ENCODE measurements around the gene HS1BP3. TPM values are rescaled to one million over a fixed set of nuclear protein-coding genes. Genes with fewer than 3 reads are reported as not detected.

Gene HS1BP3
- total RNA-seq, 6 donors from 2014 or later: 41.0 to 45.8 (median 42.7) TPM

DNA sequence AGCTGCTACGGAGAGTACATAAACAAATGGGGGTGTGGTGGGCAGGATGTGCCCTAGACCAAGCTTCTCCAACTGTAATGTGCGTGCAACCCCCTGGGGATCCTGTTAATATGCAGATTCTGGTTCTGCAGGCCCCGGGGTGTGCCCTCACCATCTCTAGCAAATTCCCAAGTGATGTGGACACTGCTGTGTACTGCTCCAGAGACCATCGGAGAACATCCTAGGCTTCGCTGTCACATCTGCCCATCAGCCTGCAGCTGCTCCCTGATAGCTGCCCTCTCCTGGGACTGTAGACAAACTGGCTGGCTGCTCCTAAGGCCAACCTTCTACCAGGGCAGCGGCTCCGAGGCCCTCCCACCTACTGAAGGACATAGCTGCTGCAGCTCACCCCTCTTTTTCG lies 3.2 kb downstream of the HS1BP3 start:
- Histone ChIP-seq H3K4me1 (peaks cover 25 to 32% (median 27%) of the 10 kb centered on the region in 4 donors), H3K27ac (no peak overlapping the region), H3K4me3 (no peak overlapping the region), H3K27me3 (no peaks in the 10 kb centered on the region), H3K9me3 (no peaks in the 10 kb centered on the region), H3K36me3 (peaks cover 9 to 33% (median 28%) of the 10 kb centered on the region in 4 donors)
- ATAC-seq (ENCODE audit: low FRiP score in 2 of 2) (no peak), DNase-seq (no peak)
- TF ChIP-seq, protein P1, sequence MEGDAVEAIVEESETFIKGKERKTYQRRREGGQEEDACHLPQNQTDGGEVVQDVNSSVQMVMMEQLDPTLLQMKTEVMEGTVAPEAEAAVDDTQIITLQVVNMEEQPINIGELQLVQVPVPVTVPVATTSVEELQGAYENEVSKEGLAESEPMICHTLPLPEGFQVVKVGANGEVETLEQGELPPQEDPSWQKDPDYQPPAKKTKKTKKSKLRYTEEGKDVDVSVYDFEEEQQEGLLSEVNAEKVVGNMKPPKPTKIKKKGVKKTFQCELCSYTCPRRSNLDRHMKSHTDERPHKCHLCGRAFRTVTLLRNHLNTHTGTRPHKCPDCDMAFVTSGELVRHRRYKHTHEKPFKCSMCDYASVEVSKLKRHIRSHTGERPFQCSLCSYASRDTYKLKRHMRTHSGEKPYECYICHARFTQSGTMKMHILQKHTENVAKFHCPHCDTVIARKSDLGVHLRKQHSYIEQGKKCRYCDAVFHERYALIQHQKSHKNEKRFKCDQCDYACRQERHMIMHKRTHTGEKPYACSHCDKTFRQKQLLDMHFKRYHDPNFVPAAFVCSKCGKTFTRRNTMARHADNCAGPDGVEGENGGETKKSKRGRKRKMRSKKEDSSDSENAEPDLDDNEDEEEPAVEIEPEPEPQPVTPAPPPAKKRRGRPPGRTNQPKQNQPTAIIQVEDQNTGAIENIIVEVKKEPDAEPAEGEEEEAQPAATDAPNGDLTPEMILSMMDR (IDR thresholded peaks at IDR 0.05): no peak
- TF ChIP-seq POLR2A (IDR thresholded peaks at IDR 0.05) (no peak), POLR2AphosphoS5 (IDR thresholded peaks at IDR 0.05) (no peak), EP300 (IDR thresholded peaks at IDR 0.05) (no peak)
- 84 to 87% methylated on average over 5 to 8 of the region's 8 CpGs for WGBS, 2 donors

DNA sequence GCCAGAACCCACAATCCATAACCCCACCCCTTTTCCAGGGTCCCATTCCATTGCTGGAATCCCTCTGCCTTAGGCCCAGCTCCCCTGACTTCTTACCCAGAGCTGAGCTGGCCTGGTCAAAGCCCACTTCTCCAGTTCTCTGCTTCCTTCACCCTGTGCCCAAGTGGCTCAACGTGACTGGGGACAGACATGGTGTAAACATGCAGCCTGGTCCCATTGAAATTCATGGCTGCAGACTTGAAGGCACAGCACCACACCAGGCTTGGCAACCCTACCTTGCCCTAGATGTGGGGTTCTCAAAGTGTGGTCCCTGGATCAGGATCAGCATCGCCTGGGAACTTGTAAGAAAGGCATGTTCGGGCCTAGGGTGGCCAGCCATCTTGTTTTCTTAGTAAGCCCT lies 3.7 kb downstream of the HS1BP3 start:
- no peak for ATAC-seq (ENCODE audit: low FRiP score in 2 of 2)
- 96% methylated on average over 3 of the region's 3 CpGs for WGBS, 2 donors
- DNase-seq: no peak

DNA sequence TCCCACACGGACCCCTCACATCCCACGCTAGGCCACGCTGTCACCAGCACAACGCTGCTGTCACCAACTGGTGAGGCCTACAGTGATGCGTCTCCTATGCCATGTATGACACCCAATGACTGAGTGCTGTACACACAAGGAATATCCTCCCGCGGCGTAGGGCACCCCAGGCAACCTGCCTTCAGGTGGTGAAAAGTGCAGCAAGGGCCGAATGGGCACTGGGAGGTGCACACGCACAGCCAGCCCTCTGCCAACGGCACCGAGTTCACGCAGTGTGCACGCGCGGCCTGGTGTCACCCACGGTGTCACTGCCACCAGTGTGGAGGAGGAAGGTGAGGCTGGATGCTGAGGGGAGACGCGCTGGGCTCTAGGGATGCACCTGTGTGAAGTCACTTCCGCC lies 4.5 kb downstream of the HS1BP3 start:
- Histone ChIP-seq H3K27me3 (no peaks in the 10 kb centered on the region), H3K36me3 (peaks cover 9 to 38% (median 31%) of the 10 kb centered on the region in 4 donors), H3K4me3 (no peak overlapping the region), H3K4me1 (peaks cover 27 to 36% (median 30%) of the 10 kb centered on the region in 4 donors), H3K9me3 (no peaks in the 10 kb centered on the region), H3K27ac (no peak overlapping the region)
- 96% methylated on average over 20 of the region's 20 CpGs for WGBS, 2 donors
- TF ChIP-seq POLR2A (IDR thresholded peaks at IDR 0.05) (no peak), POLR2AphosphoS5 (IDR thresholded peaks at IDR 0.05) (no peak), EP300 (IDR thresholded peaks at IDR 0.05) (no peak)
- TF ChIP-seq, protein P1 (IDR thresholded peaks at IDR 0.05): no peak
- no peak for ATAC-seq (ENCODE audit: low FRiP score in 2 of 2)
- DNase-seq: no peak

More for the DNA sequence above, 3.7 kb downstream of the HS1BP3 start:
- Histone ChIP-seq H3K9me3 (no peaks in the 10 kb centered on the region), H3K27me3 (no peaks in the 10 kb centered on the region), H3K4me3 (no peak overlapping the region), H3K27ac (no peak overlapping the region), H3K36me3 (peaks cover 9 to 35% (median 29%) of the 10 kb centered on the region in 4 donors), H3K4me1 (peaks cover 28 to 37% (median 30%) of the 10 kb centered on the region in 4 donors)
- TF ChIP-seq, protein P1 (IDR thresholded peaks at IDR 0.05): no peak
- TF ChIP-seq POLR2AphosphoS5 (IDR thresholded peaks at IDR 0.05) (no peak), POLR2A (IDR thresholded peaks at IDR 0.05) (no peak), EP300 (IDR thresholded peaks at IDR 0.05) (no peak)

DNA sequence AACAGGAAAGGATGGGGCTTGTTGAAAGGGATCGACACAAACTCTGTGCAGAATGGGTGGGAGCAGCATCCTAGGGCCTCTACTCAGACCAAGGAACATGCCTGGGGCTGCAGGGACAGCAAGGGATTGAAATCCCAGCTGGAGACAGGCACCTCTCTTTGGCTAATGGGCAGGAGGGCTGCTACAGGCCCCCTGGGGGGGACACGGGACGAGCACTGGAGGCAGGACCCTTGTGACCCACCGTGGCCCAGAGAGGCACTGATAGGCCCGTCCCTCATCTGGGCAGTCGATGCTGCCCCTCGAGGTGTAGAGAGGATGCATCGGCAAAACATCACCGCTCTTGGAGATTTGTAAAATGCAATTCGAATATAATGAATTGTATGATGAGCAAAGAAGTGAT lies 5.1 kb downstream of the HS1BP3 start:
- no peak for TF ChIP-seq POLR2A (IDR thresholded peaks at IDR 0.05)
- TF ChIP-seq, protein P1 (IDR thresholded peaks at IDR 0.05): no peak
- no peak for TF ChIP-seq POLR2AphosphoS5 (IDR thresholded peaks at IDR 0.05)
- no peak for TF ChIP-seq EP300 (IDR thresholded peaks at IDR 0.05)
- H3K36me3 ChIP-seq: peaks cover 9 to 45% (median 37%) of the 10 kb centered on the region in 4 donors
- WGBS, 2 donors: 86 to 91% methylated on average over 10 of the region's 10 CpGs
- DNase-seq (no peak), ATAC-seq (ENCODE audit: low FRiP score in 2 of 2) (no peak)
- no peaks in the 10 kb centered on the region for H3K27me3 ChIP-seq
- H3K4me1 ChIP-seq: peaks cover 26 to 33% (median 27%) of the 10 kb centered on the region in 4 donors
- H3K27ac ChIP-seq: no peak overlapping the region
- H3K4me3 ChIP-seq: no peak overlapping the region
- no peaks in the 10 kb centered on the region for H3K9me3 ChIP-seq

DNA sequence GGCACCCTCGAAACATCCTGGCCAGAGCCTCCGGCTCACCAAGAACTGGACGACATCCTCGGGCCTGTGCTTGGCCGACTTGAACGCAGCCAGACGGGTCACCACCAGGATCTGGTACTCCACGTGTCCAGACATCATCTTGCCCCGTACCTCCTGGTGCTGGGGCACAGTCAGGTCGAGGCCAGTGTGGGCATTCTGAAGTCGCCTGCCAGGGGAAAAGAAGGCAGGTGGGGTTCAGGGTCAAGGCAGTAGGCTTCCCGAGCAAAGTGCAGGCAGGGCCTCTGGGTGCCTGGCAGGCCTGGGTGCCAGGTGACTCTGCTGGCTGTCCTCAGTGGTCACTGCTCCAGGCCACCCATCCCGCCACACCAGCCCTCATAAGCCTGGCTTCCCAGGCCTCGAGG lies 5.6 kb downstream of the HS1BP3 start:
- WGBS, 2 donors: 95% methylated on average over 12 to 13 of the region's 14 CpGs
- Histone ChIP-seq H3K9me3 (no peaks in the 10 kb centered on the region), H3K27ac (no peak overlapping the region), H3K27me3 (no peaks in the 10 kb centered on the region), H3K36me3 (peaks cover 9 to 50% (median 41%) of the 10 kb centered on the region in 4 donors), H3K4me1 (peaks cover 25 to 32% (median 27%) of the 10 kb centered on the region in 4 donors), H3K4me3 (no peak overlapping the region)
- ATAC-seq (ENCODE audit: low FRiP score in 2 of 2) (no peak), DNase-seq (no peak)
- TF ChIP-seq POLR2AphosphoS5 (IDR thresholded peaks at IDR 0.05) (no peak), POLR2A (IDR thresholded peaks at IDR 0.05) (no peak), EP300 (IDR thresholded peaks at IDR 0.05) (no peak)
- TF ChIP-seq, protein P1 (IDR thresholded peaks at IDR 0.05): no peak

Data from upper lobe of left lung (tissue), 6 donors.